Uterus (tissue), 4 donors: ENCODE measurements around the gene AMBRA1. TPM values are rescaled to one million over a fixed set of nuclear protein-coding genes. Genes with fewer than 3 reads are reported as not detected.
A peak's percentile ranks its signal among the peaks of the same experiment; 100 is the strongest.

ENCODE experiments used
- DNase-seq, 2 donors: peaks; one replicate each; pipeline ENCODE4 v3.0.0-alpha.2; 2019 to 2020
- H3K27ac ChIP-seq, 2 donors: fragments of 200-600 bp; sonication (generic); 1 replicate in 1 of 2; 2 replicates in 1 of 2; pipeline ENCODE4 v1.5.1; 2016 to 2018
- H3K27me3 ChIP-seq, 2 donors: fragments of 200-600 bp; sonication (generic); one replicate each; pipeline ENCODE4 v1.5.1; 2018 to 2019; ENCODE audit warnings: control low read depth in 1 of 2
- H3K36me3 ChIP-seq, 2 donors: fragments of 200-600 bp; sonication (generic); one replicate each; pipeline ENCODE4 v1.5.1; 2019; ENCODE audit warnings: control low read depth in 1 of 2
- H3K4me1 ChIP-seq, 2 donors: fragments of 200-600 bp; sonication (generic); one replicate each; pipeline ENCODE4 v1.5.1; 2018 to 2019; ENCODE audit warnings: control low read depth in 1 of 2
- H3K4me3 ChIP-seq, 2 donors: fragments of 200-600 bp; sonication (generic); 1 replicate in 1 of 2; 2 replicates in 1 of 2; pipeline ENCODE4 v1.5.1; 2018 to 2019; ENCODE audit warnings: mild to moderate bottlenecking in 1 of 2
- H3K9me3 ChIP-seq, 2 donors: fragments of 200-600 bp; sonication (generic); one replicate each; pipeline ENCODE4 v1.5.1; 2019; ENCODE audit warnings: control low read depth in 1 of 2
- CTCF ChIP-seq, 4 experiments: fragments of 200-600 bp in 2 of 4; fragments of 450-650 bp in 2 of 4; sonication (generic) in 2 of 4; IDR thresholded peaks; one replicate each; pipeline ENCODE4 v1.5.1; 2016 to 2019; ENCODE audit warnings: antibody characterized with exemption in 4 of 4, mild to moderate bottlenecking in 2 of 4, moderate library complexity in 1 of 4
- POLR2A ChIP-seq, 2 donors: fragments of 450-650 bp; IDR thresholded peaks; one replicate each; pipeline ENCODE4 v1.6.1; 2016; ENCODE audit warnings: antibody characterized with exemption in 2 of 2, mild to moderate bottlenecking in 1 of 2, moderate library complexity in 1 of 2
- intact Hi-C: fragments of 100-400 bp; cut with DNase I; formaldehyde crosslinking; loops from one replicate; pipeline ENCODE4 v1.15.1; 2023; ENCODE audit warnings: low total_unique reads
- total RNA-seq, 4 donors: library from RNA; depleted of rRNA in 3 of 4; stranded (reverse); fragments of >200 nt in 3 of 4; gene quantifications; one replicate each; pipeline versions ENCODE4 v1.1.0 to v1.2.4, GENCODE V29; 2014 to 2023
- donor health status: DM: yes; HTN: yes; CAD: no.

The AMBRA1 gene
- total RNA-seq, 4 donors from 2014 or later: 22.6 to 55.3 (median 41.4) TPM

DNA sequence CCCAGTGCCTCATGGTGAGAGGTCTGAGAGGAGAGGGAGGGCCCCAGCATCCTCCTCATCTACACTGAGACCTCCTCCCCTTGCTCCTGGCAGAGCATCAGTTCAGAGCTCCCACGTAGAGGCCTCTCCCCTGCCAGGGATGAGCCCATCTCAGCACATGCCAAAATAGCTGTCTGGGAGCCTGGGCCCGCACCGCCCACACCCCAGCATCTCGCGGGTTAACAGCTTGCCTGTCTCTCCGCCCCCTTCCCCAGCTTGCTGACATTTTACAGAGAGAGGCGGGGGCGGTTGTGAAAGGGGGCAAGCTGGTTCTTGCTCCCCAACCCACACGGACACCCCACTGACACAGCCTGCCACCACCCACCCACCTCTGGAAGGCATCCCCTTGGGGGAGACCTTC, 240.1 kb downstream of the AMBRA1 start:
- intact Hi-C loops: no loop called here
- Histone ChIP-seq H3K27ac (peak overlapping the region; percentile 4 to 7), H3K4me1 (peaks cover 0 to 6% of the 10 kb centered on the region in 2 donors)

GRCh38 chr11:46352063-46352841, 241.6 kb downstream of the AMBRA1 start:
- peak in 1 of 2 donors; percentile 48 for DNase-seq
- intact Hi-C loops: no loop called here
- peak overlapping the region in 1 of 2 donors; percentile 31 for H3K27ac ChIP-seq

More for the DNA sequence above, 240.1 kb downstream of the AMBRA1 start:
- TF ChIP-seq CTCF (IDR thresholded peaks at IDR 0.05) (no peak), POLR2A (IDR thresholded peaks at IDR 0.05) (no peak)
- no peaks in the 10 kb centered on the region for H3K36me3 ChIP-seq
- H3K27me3 ChIP-seq: no peaks in the 10 kb centered on the region
- no peaks in the 10 kb centered on the region for H3K9me3 ChIP-seq
- H3K4me3 ChIP-seq: no peak overlapping the region
- DNase-seq: peak in 1 of 2 donors; percentile 50

DNA sequence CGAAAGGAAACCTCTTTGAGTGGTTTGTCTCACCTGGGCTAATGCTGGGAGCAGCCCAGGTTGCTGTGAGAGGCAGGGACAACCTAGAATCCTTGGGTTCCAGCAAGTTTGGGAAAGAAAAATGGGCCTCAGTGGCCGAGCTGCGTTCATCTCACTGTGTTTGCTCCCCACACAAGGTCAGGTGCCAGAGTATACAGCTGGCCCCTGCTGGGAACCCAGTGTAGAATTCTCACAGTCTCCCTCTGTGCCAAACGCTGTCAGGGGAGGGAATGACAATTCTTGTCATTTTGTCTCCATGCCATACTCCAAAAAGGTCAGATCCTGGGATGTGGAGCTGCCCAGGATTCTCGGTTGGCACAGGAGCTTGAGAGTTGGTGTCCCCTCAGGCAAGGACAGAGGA, 242.2 kb downstream of the AMBRA1 start:
- DNase-seq: no peak
- Histone ChIP-seq H3K27me3 (no peaks in the 10 kb centered on the region), H3K9me3 (no peaks in the 10 kb centered on the region), H3K27ac (no peak overlapping the region), H3K4me1 (peaks cover 0 to 15% of the 10 kb centered on the region in 2 donors), H3K36me3 (no peaks in the 10 kb centered on the region), H3K4me3 (no peak overlapping the region)
- TF ChIP-seq CTCF (IDR thresholded peaks at IDR 0.05): no peak
- TF ChIP-seq POLR2A (IDR thresholded peaks at IDR 0.05): no peak
- intact Hi-C loops: no loop called here

More at GRCh38 chr11:46352063-46352841, 241.6 kb downstream of the AMBRA1 start:
- no peak for TF ChIP-seq POLR2A (IDR thresholded peaks at IDR 0.05)
- TF ChIP-seq CTCF (IDR thresholded peaks at IDR 0.05): peak; percentile 32 to 57 (median 42)
- Histone ChIP-seq H3K9me3 (no peaks in the 10 kb centered on the region), H3K4me1 (peaks cover 0 to 15% of the 10 kb centered on the region in 2 donors), H3K36me3 (no peaks in the 10 kb centered on the region), H3K4me3 (no peak overlapping the region), H3K27me3 (no peaks in the 10 kb centered on the region)

DNA sequence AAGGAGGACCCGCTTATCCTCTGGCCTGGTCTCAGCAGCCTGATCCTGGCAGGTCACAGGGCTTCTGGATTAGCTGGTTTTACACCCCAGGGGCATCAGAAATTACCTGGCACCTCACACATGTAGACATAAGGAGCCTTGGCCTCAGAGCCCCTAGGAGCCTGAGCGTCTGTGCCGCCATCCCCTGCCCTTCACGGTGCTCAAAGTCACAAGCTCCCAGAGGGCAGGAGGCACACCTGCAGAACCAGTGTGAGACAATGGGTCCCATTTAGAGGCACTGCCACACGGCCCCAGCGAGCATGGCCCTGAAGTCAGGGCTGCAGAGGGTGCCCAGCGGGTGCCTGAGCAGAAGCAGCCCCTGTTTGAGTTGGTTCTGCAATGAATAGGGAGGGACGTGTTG, 242.7 kb downstream of the AMBRA1 start:
- Histone ChIP-seq H3K9me3 (no peaks in the 10 kb centered on the region), H3K36me3 (no peaks in the 10 kb centered on the region), H3K27me3 (no peaks in the 10 kb centered on the region), H3K27ac (no peak overlapping the region), H3K4me1 (peaks cover 0 to 15% of the 10 kb centered on the region in 2 donors), H3K4me3 (no peak overlapping the region)
- DNase-seq: no peak
- intact Hi-C loops: no loop called here
- TF ChIP-seq POLR2A (IDR thresholded peaks at IDR 0.05): no peak
- no peak for TF ChIP-seq CTCF (IDR thresholded peaks at IDR 0.05)

GRCh38 chr11:46350695-46351094, 243.1 kb downstream of the AMBRA1 start:
- Histone ChIP-seq H3K4me1 (peaks cover 0 to 15% of the 10 kb centered on the region in 2 donors), H3K9me3 (no peaks in the 10 kb centered on the region), H3K27ac (no peak overlapping the region), H3K27me3 (no peaks in the 10 kb centered on the region), H3K36me3 (no peaks in the 10 kb centered on the region), H3K4me3 (no peak overlapping the region)
- DNase-seq: no peak
- intact Hi-C loops: no loop called here
- TF ChIP-seq CTCF (IDR thresholded peaks at IDR 0.05): no peak
- TF ChIP-seq POLR2A (IDR thresholded peaks at IDR 0.05): no peak
